H7 (cell line): ENCODE results near the gene TM2D3. TPM values are rescaled to one million over a fixed set of nuclear protein-coding genes. Genes with fewer than 3 reads are reported as not detected.
"Not testable (repeated sequence)": the region's sequence is repeated elsewhere in the genome, so short reads cannot be mapped to it uniquely, and the experiment has no call there.

Source experiments
- DNase-seq: peaks from one replicate; pipeline ENCODE4 v3.0.0; 2012
- H3K27me3 ChIP-seq: 2 replicates; pipeline ENCODE4 v1.6.0; 2011; ENCODE audit warnings: mild to moderate bottlenecking, low read length; ENCODE audit not compliant: control insufficient read depth, insufficient read depth
- H3K36me3 ChIP-seq: replicated peaks from 2 replicates; pipeline ENCODE4 v1.5.1; 2011; ENCODE audit warnings: low read length; ENCODE audit not compliant: control insufficient read depth, insufficient read depth
- H3K4me3 ChIP-seq: 2 replicates; pipeline ENCODE4 v1.5.1; 2011; ENCODE audit warnings: low read depth, mild to moderate bottlenecking, control low read depth, low read length, moderate library complexity; ENCODE audit not compliant: insufficient read depth
- total RNA-seq: library from RNA; depleted of rRNA; stranded (reverse); fragments of >200 nt; shearing (Covaris generic); gene quantifications from 2 replicates; pipeline ENCODE4 v1.2.3, GENCODE V29; 2014

TM2D3 gene
- total RNA-seq, 1 experiment from 2014 or later = 41.6 TPM

GRCh38 chr15:101647251-101647650, 4.9 kb downstream of the TM2D3 start:
- H3K4me3 ChIP-seq = no peak overlapping the region
- DNase-seq = no peak
- peaks cover 14% of the 10 kb centered on the region for H3K36me3 ChIP-seq
- H3K27me3 ChIP-seq = no peaks in the 10 kb centered on the region

GRCh38 chr15:101646672-101647071, 5.5 kb downstream of the TM2D3 start:
- DNase-seq = no peak
- H3K4me3 ChIP-seq = no peak overlapping the region
- no peaks in the 10 kb centered on the region for H3K27me3 ChIP-seq
- peaks cover 14% of the 10 kb centered on the region for H3K36me3 ChIP-seq

- H3K4me3 ChIP-seq = no peak overlapping the region
- no peaks in the 10 kb centered on the region for H3K27me3 ChIP-seq
- H3K36me3 ChIP-seq = peaks cover 11% of the 10 kb centered on the region
- DNase-seq = no peak
Observed at GRCh38 chr15:101642361-101642760, 9.8 kb downstream of the TM2D3 start.

- H3K4me3 ChIP-seq = no peak overlapping the region
- no peak for DNase-seq
- H3K36me3 ChIP-seq = peaks cover 11% of the 10 kb centered on the region
- H3K27me3 ChIP-seq = no peaks in the 10 kb centered on the region
Observed at GRCh38 chr15:101641894-101642293, 10.3 kb downstream of the TM2D3 start.

GRCh38 chr15:101641129-101641764, 10.9 kb downstream of the TM2D3 start:
- no peak overlapping the region for H3K4me3 ChIP-seq
- DNase-seq = peak; percentile 67
- peaks cover 7% of the 10 kb centered on the region for H3K36me3 ChIP-seq
- no peaks in the 10 kb centered on the region for H3K27me3 ChIP-seq

GRCh38 chr15:101639667-101640066, 12.5 kb downstream of the TM2D3 start:
- H3K27me3 ChIP-seq = no peaks in the 10 kb centered on the region
- H3K4me3 ChIP-seq = no peak overlapping the region
- DNase-seq = no peak
- H3K36me3 ChIP-seq = peaks cover 3% of the 10 kb centered on the region

- DNase-seq = no peak
- Histone ChIP-seq H3K4me3 (no peak overlapping the region), H3K27me3 (no peaks in the 10 kb centered on the region), H3K36me3 (no peaks in the 10 kb centered on the region; the same call in none of the 2 replicates)
Observed at GRCh38 chr15:101637919-101638318, 14.3 kb downstream of the TM2D3 start.

GRCh38 chr15:101637516-101637915, 14.7 kb downstream of the TM2D3 start:
- no peak for DNase-seq
- Histone ChIP-seq H3K36me3 (no peaks in the 10 kb centered on the region; the same call in none of the 2 replicates), H3K27me3 (no peaks in the 10 kb centered on the region), H3K4me3 (no peak overlapping the region)

- no peaks in the 10 kb centered on the region; the same call in 1 of the 2 replicates for H3K36me3 ChIP-seq
- H3K27me3 ChIP-seq = no peaks in the 10 kb centered on the region
- no peak for DNase-seq
- H3K4me3 ChIP-seq = no peak overlapping the region
Observed at GRCh38 chr15:101637038-101637437, 15.1 kb downstream of the TM2D3 start.

GRCh38 chr15:101635944-101636727, 16.0 kb downstream of the TM2D3 start:
- no peak overlapping the region for H3K4me3 ChIP-seq
- no peaks in the 10 kb centered on the region for H3K27me3 ChIP-seq
- H3K36me3 ChIP-seq = no peaks in the 10 kb centered on the region
- DNase-seq = no peak

- no peak overlapping the region for H3K4me3 ChIP-seq
- H3K27me3 ChIP-seq = no peaks in the 10 kb centered on the region
- H3K36me3 ChIP-seq = no peaks in the 10 kb centered on the region
- no peak for DNase-seq
Observed at GRCh38 chr15:101633356-101633755, 18.8 kb downstream of the TM2D3 start.

GRCh38 chr15:101626729-101627128, 25.5 kb downstream of the TM2D3 start:
- not testable (repeated sequence) for H3K36me3 ChIP-seq, DNase-seq, H3K4me3 ChIP-seq, H3K27me3 ChIP-seq

GRCh38 chr15:101625980-101626379, 26.2 kb downstream of the TM2D3 start:
- Histone ChIP-seq H3K36me3 (no peaks in the 10 kb centered on the region), H3K4me3 (no peak overlapping the region), H3K27me3 (no peaks in the 10 kb centered on the region)
- no peak for DNase-seq

GRCh38 chr15:101625184-101625583, 27.0 kb downstream of the TM2D3 start:
- H3K27me3 ChIP-seq = no peaks in the 10 kb centered on the region
- H3K4me3 ChIP-seq = no peak overlapping the region
- no peak for DNase-seq
- no peaks in the 10 kb centered on the region for H3K36me3 ChIP-seq
